K562 (cell line): Measurements from ENCODE around the gene ERVH48-1. TPM values are rescaled to one million over a fixed set of nuclear protein-coding genes. Genes with fewer than 3 reads are reported as not detected.

ENCODE experiments used
- E2F1 ChIP-seq: sonication (generic); formaldehyde crosslinking; IDR thresholded peaks from 2 replicates; pipeline ENCODE4 v1.8.1; 2023; ENCODE audit warnings: mild to moderate bottlenecking, missing genetic modification reagents, moderate library complexity
- FOS ChIP-seq: IDR thresholded peaks from 3 replicates; pipeline ENCODE4 v1.6.1; 2011; ENCODE audit not compliant: insufficient read length; ENCODE audit errors: extremely low read depth
- FOXO4 ChIP-seq: fragments of 450-650 bp; formaldehyde crosslinking; IDR thresholded peaks from 2 replicates; pipeline ENCODE4 v1.4.0; 2020; ENCODE audit warnings: mild to moderate bottlenecking, moderate library complexity
- ILF3 ChIP-seq: fragments of 450-650 bp; IDR thresholded peaks from 2 replicates; pipeline ENCODE4 v1.6.1; 2018; ENCODE audit warnings: antibody characterized with exemption, mild to moderate bottlenecking, moderate library complexity, borderline replicate concordance
- L3MBTL2 ChIP-seq: fragments of 450-650 bp; IDR thresholded peaks from 2 replicates; pipeline ENCODE4 v1.6.1; 2016; ENCODE audit warnings: mild to moderate bottlenecking, moderate library complexity
- NFRKB ChIP-seq: fragments of 450-650 bp; IDR thresholded peaks from 2 replicates; pipeline ENCODE4 v1.6.1; 2016; ENCODE audit warnings: low read depth
- PHB2 ChIP-seq: fragments of 450-650 bp; IDR thresholded peaks from 2 replicates; pipeline ENCODE4 v1.6.1; 2017; ENCODE audit warnings: low read depth
- RBBP5 ChIP-seq: fragments of 200-600 bp; sonication (generic); IDR thresholded peaks from 2 replicates; pipeline ENCODE4 v1.6.1; 2012; ENCODE audit warnings: borderline replicate concordance, mild to moderate bottlenecking, low read length, control low read depth, inconsistent platforms; ENCODE audit not compliant: insufficient read depth, poor library complexity, severe bottlenecking
- SMARCB1 ChIP-seq: IDR thresholded peaks from 2 replicates; pipeline ENCODE4 v1.6.1; 2011; ENCODE audit warnings: improper control_type of control experiment, low read depth; ENCODE audit not compliant: insufficient read length
- SOX6 ChIP-seq: fragments of 450-650 bp; IDR thresholded peaks from 2 replicates; pipeline ENCODE4 v1.6.1; 2014; ENCODE audit warnings: mild to moderate bottlenecking
- ZNF316 ChIP-seq: fragments of 450-650 bp; IDR thresholded peaks from 2 replicates; pipeline ENCODE4 v1.6.1; 2016
- ZNF551 ChIP-seq: fragments of 250-450 bp; sonication (Bioruptor Pico); IDR thresholded peaks from 2 replicates; pipeline ENCODE4 v1.5.0; 2021; ENCODE audit warnings: mild to moderate bottlenecking, moderate library complexity
- ZNF717 ChIP-seq: fragments of 250-450 bp; sonication (Bioruptor Pico); IDR thresholded peaks from 2 replicates; pipeline ENCODE4 v1.5.0; 2021
- ZNF766 ChIP-seq: fragments of 200-800 bp; sonication (Bioruptor generic); conservative IDR thresholded peaks from 2 replicates; pipeline ENCODE4 v1.6.1; 2016; ENCODE audit warnings: missing genetic modification characterization, missing compliant biosample characterization
- polyA plus RNA-seq, 8 experiments: library from polyadenylated mRNA; depleted of rRNA in 4 of 8; stranded (reverse) in 5 of 8; unstranded in 3 of 8; fragments of >200 nt; fragmentation: Nextera tagmentation in 2 of 8; fragmentation: Illumina TruSeq in 1 of 8; extraction: Ambion mirVana in 2 of 8; extraction: Trizol in 1 of 8; gene quantifications; 2 replicates each; pipeline versions ENCODE4 v1.2.1 to v1.2.3, GENCODE V29; 2011 to 2014; ENCODE audit warnings: inconsistent platforms in 1 of 8, missing spikeins in 1 of 8
- total RNA-seq, 7 experiments: library from RNA; depleted of rRNA in 6 of 7; stranded (reverse); fragments of >200 nt in 6 of 7; fragmentation: Illumina TruSeq in 2 of 7; extraction: Trizol in 2 of 7; gene quantifications; 2 replicates each; pipeline versions ENCODE4 v1.2.1 to v1.2.3, GENCODE V29; 2011 to 2021; ENCODE audit warnings: low replicate concordance in 1 of 7
- TF ChIP-seq, protein P1 (sequence below): fragments of 200-600 bp; sonication (generic); IDR thresholded peaks from one replicate; pipeline ENCODE4 v1.6.1; 2012; ENCODE audit warnings: mild to moderate bottlenecking, low read depth, low read length, inconsistent platforms

ERVH48-1 gene
- total and polyA plus RNA-seq, 9 of the 15 experiments (the other 6 are each of a cell fraction or from before 2014, with no cell fraction given), result 0.08 to 0.49 (median 0.16) TPM; not detected in 3

GRCh38 chr21:42969193-42969600 is 43.8 kb upstream of the ERVH48-1 start (continued):
- TF ChIP-seq L3MBTL2, result no peak
- no peak for TF ChIP-seq E2F1 (CRISPR knock-in tag)
- TF ChIP-seq NFRKB, result no peak
- no peak for TF ChIP-seq FOS
- TF ChIP-seq ZNF551 (CRISPR knock-in tag), result no peak
- no peak for TF ChIP-seq RBBP5
- TF ChIP-seq SMARCB1, result no peak
- TF ChIP-seq, protein P1, sequence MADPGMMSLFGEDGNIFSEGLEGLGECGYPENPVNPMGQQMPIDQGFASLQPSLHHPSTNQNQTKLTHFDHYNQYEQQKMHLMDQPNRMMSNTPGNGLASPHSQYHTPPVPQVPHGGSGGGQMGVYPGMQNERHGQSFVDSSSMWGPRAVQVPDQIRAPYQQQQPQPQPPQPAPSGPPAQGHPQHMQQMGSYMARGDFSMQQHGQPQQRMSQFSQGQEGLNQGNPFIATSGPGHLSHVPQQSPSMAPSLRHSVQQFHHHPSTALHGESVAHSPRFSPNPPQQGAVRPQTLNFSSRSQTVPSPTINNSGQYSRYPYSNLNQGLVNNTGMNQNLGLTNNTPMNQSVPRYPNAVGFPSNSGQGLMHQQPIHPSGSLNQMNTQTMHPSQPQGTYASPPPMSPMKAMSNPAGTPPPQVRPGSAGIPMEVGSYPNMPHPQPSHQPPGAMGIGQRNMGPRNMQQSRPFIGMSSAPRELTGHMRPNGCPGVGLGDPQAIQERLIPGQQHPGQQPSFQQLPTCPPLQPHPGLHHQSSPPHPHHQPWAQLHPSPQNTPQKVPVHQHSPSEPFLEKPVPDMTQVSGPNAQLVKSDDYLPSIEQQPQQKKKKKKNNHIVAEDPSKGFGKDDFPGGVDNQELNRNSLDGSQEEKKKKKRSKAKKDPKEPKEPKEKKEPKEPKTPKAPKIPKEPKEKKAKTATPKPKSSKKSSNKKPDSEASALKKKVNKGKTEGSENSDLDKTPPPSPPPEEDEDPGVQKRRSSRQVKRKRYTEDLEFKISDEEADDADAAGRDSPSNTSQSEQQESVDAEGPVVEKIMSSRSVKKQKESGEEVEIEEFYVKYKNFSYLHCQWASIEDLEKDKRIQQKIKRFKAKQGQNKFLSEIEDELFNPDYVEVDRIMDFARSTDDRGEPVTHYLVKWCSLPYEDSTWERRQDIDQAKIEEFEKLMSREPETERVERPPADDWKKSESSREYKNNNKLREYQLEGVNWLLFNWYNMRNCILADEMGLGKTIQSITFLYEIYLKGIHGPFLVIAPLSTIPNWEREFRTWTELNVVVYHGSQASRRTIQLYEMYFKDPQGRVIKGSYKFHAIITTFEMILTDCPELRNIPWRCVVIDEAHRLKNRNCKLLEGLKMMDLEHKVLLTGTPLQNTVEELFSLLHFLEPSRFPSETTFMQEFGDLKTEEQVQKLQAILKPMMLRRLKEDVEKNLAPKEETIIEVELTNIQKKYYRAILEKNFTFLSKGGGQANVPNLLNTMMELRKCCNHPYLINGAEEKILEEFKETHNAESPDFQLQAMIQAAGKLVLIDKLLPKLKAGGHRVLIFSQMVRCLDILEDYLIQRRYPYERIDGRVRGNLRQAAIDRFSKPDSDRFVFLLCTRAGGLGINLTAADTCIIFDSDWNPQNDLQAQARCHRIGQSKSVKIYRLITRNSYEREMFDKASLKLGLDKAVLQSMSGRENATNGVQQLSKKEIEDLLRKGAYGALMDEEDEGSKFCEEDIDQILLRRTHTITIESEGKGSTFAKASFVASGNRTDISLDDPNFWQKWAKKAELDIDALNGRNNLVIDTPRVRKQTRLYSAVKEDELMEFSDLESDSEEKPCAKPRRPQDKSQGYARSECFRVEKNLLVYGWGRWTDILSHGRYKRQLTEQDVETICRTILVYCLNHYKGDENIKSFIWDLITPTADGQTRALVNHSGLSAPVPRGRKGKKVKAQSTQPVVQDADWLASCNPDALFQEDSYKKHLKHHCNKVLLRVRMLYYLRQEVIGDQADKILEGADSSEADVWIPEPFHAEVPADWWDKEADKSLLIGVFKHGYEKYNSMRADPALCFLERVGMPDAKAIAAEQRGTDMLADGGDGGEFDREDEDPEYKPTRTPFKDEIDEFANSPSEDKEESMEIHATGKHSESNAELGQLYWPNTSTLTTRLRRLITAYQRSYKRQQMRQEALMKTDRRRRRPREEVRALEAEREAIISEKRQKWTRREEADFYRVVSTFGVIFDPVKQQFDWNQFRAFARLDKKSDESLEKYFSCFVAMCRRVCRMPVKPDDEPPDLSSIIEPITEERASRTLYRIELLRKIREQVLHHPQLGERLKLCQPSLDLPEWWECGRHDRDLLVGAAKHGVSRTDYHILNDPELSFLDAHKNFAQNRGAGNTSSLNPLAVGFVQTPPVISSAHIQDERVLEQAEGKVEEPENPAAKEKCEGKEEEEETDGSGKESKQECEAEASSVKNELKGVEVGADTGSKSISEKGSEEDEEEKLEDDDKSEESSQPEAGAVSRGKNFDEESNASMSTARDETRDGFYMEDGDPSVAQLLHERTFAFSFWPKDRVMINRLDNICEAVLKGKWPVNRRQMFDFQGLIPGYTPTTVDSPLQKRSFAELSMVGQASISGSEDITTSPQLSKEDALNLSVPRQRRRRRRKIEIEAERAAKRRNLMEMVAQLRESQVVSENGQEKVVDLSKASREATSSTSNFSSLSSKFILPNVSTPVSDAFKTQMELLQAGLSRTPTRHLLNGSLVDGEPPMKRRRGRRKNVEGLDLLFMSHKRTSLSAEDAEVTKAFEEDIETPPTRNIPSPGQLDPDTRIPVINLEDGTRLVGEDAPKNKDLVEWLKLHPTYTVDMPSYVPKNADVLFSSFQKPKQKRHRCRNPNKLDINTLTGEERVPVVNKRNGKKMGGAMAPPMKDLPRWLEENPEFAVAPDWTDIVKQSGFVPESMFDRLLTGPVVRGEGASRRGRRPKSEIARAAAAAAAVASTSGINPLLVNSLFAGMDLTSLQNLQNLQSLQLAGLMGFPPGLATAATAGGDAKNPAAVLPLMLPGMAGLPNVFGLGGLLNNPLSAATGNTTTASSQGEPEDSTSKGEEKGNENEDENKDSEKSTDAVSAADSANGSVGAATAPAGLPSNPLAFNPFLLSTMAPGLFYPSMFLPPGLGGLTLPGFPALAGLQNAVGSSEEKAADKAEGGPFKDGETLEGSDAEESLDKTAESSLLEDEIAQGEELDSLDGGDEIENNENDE, result no peak
- TF ChIP-seq ILF3, result no peak
- no peak for TF ChIP-seq PHB2
- TF ChIP-seq FOXO4 (CRISPR knock-in tag), result no peak
- TF ChIP-seq ZNF316, result no peak
- TF ChIP-seq ZNF766 (CRISPR knock-in tag), result peak; percentile 72; the same call in 1 of the 2 replicates
- no peak for TF ChIP-seq SOX6
- no peak for TF ChIP-seq ZNF717 (CRISPR knock-in tag)
